ENCODE data around the gene TEAD2.

DNA sequence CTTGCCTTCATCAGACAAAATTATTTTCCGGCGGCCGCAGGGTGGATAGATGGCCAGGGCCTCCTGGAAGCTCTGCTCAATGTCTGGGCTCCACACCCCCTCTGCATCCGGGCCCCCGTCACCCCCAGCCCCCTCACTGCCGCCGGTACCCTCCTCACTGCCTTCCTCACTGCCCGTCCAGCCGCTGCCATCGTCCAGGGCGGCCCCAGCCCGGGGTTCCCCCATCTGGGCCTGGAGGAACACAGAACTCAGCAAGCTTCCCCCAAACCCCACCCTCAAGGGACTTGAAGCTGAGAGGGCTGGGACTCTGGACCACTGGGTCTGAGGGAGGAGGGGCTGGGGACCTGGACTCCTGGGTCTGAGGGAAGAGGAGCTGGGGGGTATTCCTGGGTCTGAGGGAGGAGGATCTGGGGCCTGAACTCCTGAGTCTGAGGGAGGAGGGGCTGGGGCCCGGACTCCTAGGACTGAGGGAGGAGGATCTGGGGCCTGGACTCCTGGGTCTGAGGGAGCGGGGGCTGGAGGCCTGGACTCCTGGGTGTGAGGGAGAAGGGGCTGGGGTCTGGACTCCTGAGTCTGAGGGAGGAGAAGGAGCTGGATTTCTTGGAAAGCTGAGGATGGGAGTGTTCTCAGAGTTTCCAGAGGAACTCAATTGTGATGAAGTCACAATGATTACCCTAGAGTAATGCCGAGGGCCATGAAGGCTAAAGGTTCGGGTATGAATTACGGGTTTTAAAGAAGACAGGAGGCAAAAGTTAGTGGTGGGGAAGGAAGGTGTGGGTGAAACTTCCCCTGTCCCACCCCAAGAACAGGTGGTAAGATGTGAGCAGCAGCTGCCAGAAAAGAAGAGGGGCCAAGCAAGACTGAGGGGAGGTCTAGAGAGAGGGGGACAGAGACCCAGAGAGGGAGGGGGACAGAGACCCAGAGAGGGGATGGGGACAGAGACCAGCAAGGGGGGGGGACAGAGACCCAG is 2.1 kb downstream of the TEAD2 start:
- TF ChIP-seq, protein P1, sequence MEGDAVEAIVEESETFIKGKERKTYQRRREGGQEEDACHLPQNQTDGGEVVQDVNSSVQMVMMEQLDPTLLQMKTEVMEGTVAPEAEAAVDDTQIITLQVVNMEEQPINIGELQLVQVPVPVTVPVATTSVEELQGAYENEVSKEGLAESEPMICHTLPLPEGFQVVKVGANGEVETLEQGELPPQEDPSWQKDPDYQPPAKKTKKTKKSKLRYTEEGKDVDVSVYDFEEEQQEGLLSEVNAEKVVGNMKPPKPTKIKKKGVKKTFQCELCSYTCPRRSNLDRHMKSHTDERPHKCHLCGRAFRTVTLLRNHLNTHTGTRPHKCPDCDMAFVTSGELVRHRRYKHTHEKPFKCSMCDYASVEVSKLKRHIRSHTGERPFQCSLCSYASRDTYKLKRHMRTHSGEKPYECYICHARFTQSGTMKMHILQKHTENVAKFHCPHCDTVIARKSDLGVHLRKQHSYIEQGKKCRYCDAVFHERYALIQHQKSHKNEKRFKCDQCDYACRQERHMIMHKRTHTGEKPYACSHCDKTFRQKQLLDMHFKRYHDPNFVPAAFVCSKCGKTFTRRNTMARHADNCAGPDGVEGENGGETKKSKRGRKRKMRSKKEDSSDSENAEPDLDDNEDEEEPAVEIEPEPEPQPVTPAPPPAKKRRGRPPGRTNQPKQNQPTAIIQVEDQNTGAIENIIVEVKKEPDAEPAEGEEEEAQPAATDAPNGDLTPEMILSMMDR (IDR thresholded peaks at IDR 0.05), result no peak
- no peak for TF ChIP-seq POLR2A (IDR thresholded peaks at IDR 0.05)

Measured in lower leg skin (tissue), 3 donors.